GM23338 (cell line): ENCODE measurements around the gene PI4K2A. TPM values are rescaled to one million over a fixed set of nuclear protein-coding genes. Genes with fewer than 3 reads are reported as not detected.

ENCODE experiments used
- ATAC-seq: fragments of 200-7000 bp; cut with Tn5 transposase; 3 replicates; pipeline ENCODE4 v1.9.1; 2020
- DNase-seq: peaks from one replicate; pipeline ENCODE4 v3.0.0-alpha.2; 2015; ENCODE audit warnings: low spot score
- H2AFZ ChIP-seq: fragments of 200-600 bp; sonication (generic); 2 replicates; pipeline ENCODE4 v1.8.0; 2016; ENCODE audit warnings: antibody characterized with exemption, mild to moderate bottlenecking, moderate library complexity
- H3F3A ChIP-seq: fragments of 200-600 bp; sonication (generic); replicated peaks from 2 replicates; pipeline ENCODE4 v1.8.0; 2017; ENCODE audit warnings: antibody characterized with exemption, mixed run types, low read depth
- H3K27ac ChIP-seq: fragments of 200-600 bp; sonication (generic); 2 replicates; pipeline ENCODE4 v1.6.1; 2016; ENCODE audit warnings: low read depth
- H3K27me3 ChIP-seq: fragments of 200-600 bp; sonication (generic); 2 replicates; pipeline ENCODE4 v1.8.0; 2016; ENCODE audit warnings: mild to moderate bottlenecking, mixed run types, moderate library complexity; ENCODE audit not compliant: insufficient read depth
- H3K36me3 ChIP-seq: fragments of 200-600 bp; sonication (generic); 2 replicates; pipeline ENCODE4 v1.8.0; 2016; ENCODE audit warnings: mild to moderate bottlenecking; ENCODE audit not compliant: insufficient read depth
- H3K4me1 ChIP-seq: fragments of 200-600 bp; sonication (generic); 2 replicates; pipeline ENCODE4 v1.8.0; 2016; ENCODE audit warnings: mild to moderate bottlenecking, moderate library complexity; ENCODE audit not compliant: insufficient read depth
- H3K4me2 ChIP-seq: fragments of 200-600 bp; sonication (generic); 2 replicates; pipeline ENCODE4 v1.7.1; 2017; ENCODE audit warnings: mixed run types
- H3K4me3 ChIP-seq: fragments of 200-600 bp; sonication (generic); 2 replicates; pipeline ENCODE4 v1.6.1; 2016; ENCODE audit warnings: mixed run types
- H3K79me2 ChIP-seq: fragments of 200-600 bp; sonication (generic); replicated peaks from 2 replicates; pipeline ENCODE4 v1.8.0; 2017; ENCODE audit warnings: mild to moderate bottlenecking; ENCODE audit not compliant: insufficient read depth
- H3K9me2 ChIP-seq: fragments of 200-600 bp; sonication (generic); 2 replicates; pipeline ENCODE4 v1.8.0; 2017; ENCODE audit not compliant: insufficient read depth
- H4K20me1 ChIP-seq: fragments of 200-600 bp; sonication (generic); replicated peaks from 2 replicates; pipeline ENCODE4 v1.8.0; 2017; ENCODE audit warnings: mild to moderate bottlenecking; ENCODE audit not compliant: insufficient read depth
- H3K27ac Mint-ChIP-seq: 2 replicates; pipeline ENCODE4 v1.8.0; 2020; ENCODE audit warnings: inconsistent platforms, mild to moderate bottlenecking, moderate library complexity, mixed read lengths
- H3K27me3 Mint-ChIP-seq: 3 replicates; pipeline ENCODE4 v1.8.0; 2022; ENCODE audit warnings: low read depth, mild to moderate bottlenecking, moderate library complexity, mixed read lengths, inconsistent platforms; ENCODE audit not compliant: insufficient read depth, poor library complexity
- H3K36me3 Mint-ChIP-seq: 3 replicates; pipeline ENCODE4 v1.8.0; 2021; ENCODE audit warnings: low read depth, mild to moderate bottlenecking, inconsistent platforms, moderate library complexity, mixed read lengths
- H3K4me1 Mint-ChIP-seq: 3 replicates; pipeline ENCODE4 v1.8.0; 2020; ENCODE audit warnings: mild to moderate bottlenecking, inconsistent platforms, mixed read lengths
- H3K4me3 Mint-ChIP-seq: 3 replicates; pipeline ENCODE4 v1.8.0; 2021; ENCODE audit warnings: moderate library complexity, mild to moderate bottlenecking, inconsistent platforms, mixed read lengths
- H3K9me3 Mint-ChIP-seq: 3 replicates; pipeline ENCODE4 v1.8.0; 2020; ENCODE audit warnings: moderate library complexity, mild to moderate bottlenecking, inconsistent platforms, mixed read lengths
- CREB1 ChIP-seq: fragments of 250-450 bp; sonication (Bioruptor Pico); IDR thresholded peaks from 2 replicates; pipeline ENCODE4 v1.5.0; 2020; ENCODE audit warnings: low read depth, mild to moderate bottlenecking, moderate library complexity
- CTCF ChIP-seq, 2 experiments: fragments of 200-600 bp in 1 of 2; sonication (generic) in 1 of 2; conservative IDR thresholded peaks; 2 replicates each; pipeline versions ENCODE4 v1.5.1 to v1.6.1; 2016 to 2017; ENCODE audit warnings: antibody characterized with exemption in 2 of 2, low read depth in 2 of 2, mild to moderate bottlenecking in 2 of 2, moderate library complexity in 1 of 2
- ETS1 ChIP-seq: IDR thresholded peaks from 2 replicates; pipeline ENCODE4 v1.6.1; 2016; ENCODE audit warnings: antibody characterized with exemption
- EZH2 ChIP-seq: fragments of 200-600 bp; sonication (generic); IDR thresholded peaks from one replicate; pipeline ENCODE4 v1.8.0; 2017; ENCODE audit warnings: antibody characterized with exemption, mild to moderate bottlenecking, low read depth; ENCODE audit not compliant: unreplicated experiment
- EZH2phosphoT487 ChIP-seq: fragments of 200-600 bp; sonication (generic); IDR thresholded peaks from one replicate; pipeline ENCODE4 v1.8.1; 2018; ENCODE audit warnings: antibody characterized with exemption; ENCODE audit not compliant: unreplicated experiment
- JUNB ChIP-seq: IDR thresholded peaks from one replicate; pipeline ENCODE4 v1.6.1; 2016; ENCODE audit warnings: antibody characterized with exemption; ENCODE audit not compliant: unreplicated experiment
- NANOG ChIP-seq: IDR thresholded peaks from 2 replicates; pipeline ENCODE4 v1.6.1; 2016; ENCODE audit warnings: antibody characterized with exemption, borderline replicate concordance
- POLR2AphosphoS5 ChIP-seq: IDR thresholded peaks from 2 replicates; pipeline ENCODE4 v1.6.1; 2016; ENCODE audit warnings: antibody characterized with exemption, low read depth
- REST ChIP-seq: IDR thresholded peaks from one replicate; pipeline ENCODE4 v1.6.1; 2018; ENCODE audit warnings: antibody characterized with exemption; ENCODE audit not compliant: unreplicated experiment
- STAT1 ChIP-seq: IDR thresholded peaks from one replicate; pipeline ENCODE4 v1.6.1; 2016; ENCODE audit warnings: antibody characterized with exemption; ENCODE audit not compliant: unreplicated experiment
- ZNF114 ChIP-seq: fragments of 250-450 bp; sonication (Bioruptor Pico); IDR thresholded peaks from 2 replicates; pipeline ENCODE4 v1.5.0; 2020; ENCODE audit warnings: mild to moderate bottlenecking, moderate library complexity
- ZNF331 ChIP-seq: fragments of 250-450 bp; sonication (Bioruptor Pico); IDR thresholded peaks from 2 replicates; pipeline ENCODE4 v1.5.0; 2020; ENCODE audit warnings: low read depth, mild to moderate bottlenecking, moderate library complexity
- ZNF462 ChIP-seq: fragments of 250-450 bp; sonication (Bioruptor Pico); IDR thresholded peaks from 2 replicates; pipeline ENCODE4 v1.5.0; 2020; ENCODE audit warnings: mild to moderate bottlenecking, moderate library complexity
- polyA plus RNA-seq: library from polyadenylated mRNA; unstranded; fragments of >200 nt; fragmentation: Nextera tagmentation; extraction: Ambion mirVana; gene quantifications from 2 replicates; pipeline ENCODE4 v1.2.1, GENCODE V29; 2016
- total RNA-seq: library from RNA; depleted of rRNA; stranded (reverse); fragments of >200 nt; shearing (Covaris generic); gene quantifications from 2 replicates; pipeline ENCODE4 v1.2.3, GENCODE V29; 2014

Gene PI4K2A
- total and polyA plus RNA-seq, 2 experiments from 2014 or later: 8.1 to 29.2 TPM

- no peaks in the 10 kb centered on the region for H3K27me3 ChIP-seq
- no peak overlapping the region for H3K4me3 ChIP-seq
- peaks cover 6% of the 10 kb centered on the region for H3K79me2 ChIP-seq
- Mint-ChIP-seq H3K4me1 (peaks cover 30% of the 10 kb centered on the region), H3K9me3 (peaks cover 3% of the 10 kb centered on the region; the same call in 1 of the 3 replicates), H3K27ac (no peak overlapping the region), H3K27me3 (peaks cover 4% of the 10 kb centered on the region), H3K4me3 (no peak overlapping the region), H3K36me3 (peaks cover 32% of the 10 kb centered on the region)
- no peaks in the 10 kb centered on the region for H3K9me2 ChIP-seq
- no peaks in the 10 kb centered on the region for H4K20me1 ChIP-seq
- H3K4me1 ChIP-seq: peaks cover 27% of the 10 kb centered on the region
- peaks cover 8% of the 10 kb centered on the region; the same call in 1 of the 2 replicates for H3F3A ChIP-seq
- H3K36me3 ChIP-seq: peaks cover 1% of the 10 kb centered on the region; the same call in 1 of the 2 replicates
- H2AFZ ChIP-seq: no peak overlapping the region
- H3K27ac ChIP-seq: no peak overlapping the region
- DNase-seq (no peak), ATAC-seq (no peak)
- no peak overlapping the region for H3K4me2 ChIP-seq
- TF ChIP-seq NANOG (no peak), CTCF (conservative IDR thresholded peaks at IDR 0.05; ENCODE audit: low read depth in 2 of 2) (no peak), ZNF462 (CRISPR knock-in tag) (no peak), JUNB (no peak), CREB1 (CRISPR knock-in tag) (no peak), REST (no peak), ZNF114 (CRISPR knock-in tag) (no peak), EZH2phosphoT487 (no peak), ZNF331 (CRISPR knock-in tag) (no peak), EZH2 (no peak), ETS1 (no peak), POLR2AphosphoS5 (no peak), STAT1 (no peak)
These were observed 81.7 kb downstream of the PI4K2A start for GRCh38 chr10:97721871-97722780.
